Body of pancreas (tissue), 4 donors: ENCODE measurements around the gene DPEP1.

ENCODE experiments used
- CTCF ChIP-seq, 7 experiments: fragments of 450-650 bp in 4 of 7; fragments of 200-600 bp in 3 of 7; sonication (generic) in 3 of 7; IDR thresholded peaks; one replicate each; pipeline ENCODE4 v1.5.1; 2016 to 2019; ENCODE audit warnings: antibody characterized with exemption in 7 of 7
- POLR2A ChIP-seq, 3 donors: fragments of 450-650 bp; IDR thresholded peaks; one replicate each; pipeline ENCODE4 v1.6.1; 2016; ENCODE audit warnings: antibody characterized with exemption in 3 of 3, mild to moderate bottlenecking in 2 of 3

DNA sequence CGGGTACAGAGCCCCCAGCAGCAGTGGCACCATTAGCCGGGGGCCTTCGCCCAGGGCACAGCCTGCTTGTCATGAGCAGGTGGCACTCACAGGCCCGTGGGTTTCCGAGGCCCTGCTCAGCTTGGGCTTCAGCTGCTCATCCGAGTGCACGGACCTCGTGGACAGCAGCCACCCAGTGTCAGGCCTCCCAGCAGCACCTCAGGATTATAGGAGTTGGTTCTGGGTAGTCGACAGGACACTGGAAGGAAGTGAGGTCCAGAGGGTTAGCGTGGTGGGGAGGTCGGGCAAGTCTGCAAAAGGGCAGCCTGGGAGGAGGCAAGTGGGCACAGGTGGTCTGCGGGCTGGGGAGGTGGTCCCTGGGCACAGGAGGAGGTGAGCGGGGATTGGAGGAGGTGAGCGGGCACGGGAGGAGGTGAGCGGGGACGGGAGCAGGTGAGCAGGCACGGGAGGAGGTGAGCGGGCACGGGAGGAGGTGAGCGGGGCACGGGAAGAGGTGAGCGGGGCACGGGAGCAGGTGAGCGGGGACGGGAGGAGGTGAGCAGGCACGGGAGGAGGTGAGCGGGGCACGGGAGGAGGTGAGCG, 43.0 kb upstream of the DPEP1 start:
- TF ChIP-seq POLR2A (IDR thresholded peaks at IDR 0.05), result no peak
- TF ChIP-seq CTCF (IDR thresholded peaks at IDR 0.05), result no peak
